ENCODE results near the gene PLCB3. TPM values are rescaled to one million over a fixed set of nuclear protein-coding genes. Genes with fewer than 3 reads are reported as not detected.
"Not testable (repeated sequence)": the region's sequence is repeated elsewhere in the genome, so short reads cannot be mapped to it uniquely, and the experiment has no call there.

PLCB3 gene
- polyA plus RNA-seq, 4 donors = 12.4 to 17.1 (median 13.7) TPM

- not testable (repeated sequence) for DNase-seq (ENCODE audit: low read depth in 4 of 4, low spot score in 3 of 4)
Measured at GRCh38 chr11:64315667-64316526, 64.6 kb downstream of the PLCB3 start.

GRCh38 chr11:64316672-64317324 lies 65.5 kb downstream of the PLCB3 start:
- no peak for DNase-seq (ENCODE audit: low read depth in 4 of 4, low spot score in 3 of 4)

- peak; percentile 86 to 94 (median 92) for DNase-seq (ENCODE audit: low read depth in 4 of 4, low spot score in 3 of 4)
Measured at GRCh38 chr11:64317325-64317960, 66.1 kb downstream of the PLCB3 start, which contains the start of gene TRMT112. TRMT112 (minus strand) TSS chr11:64317559; CDS start chr11:64317526, 33 bp downstream.

GRCh38 chr11:64317961-64318765 lies 66.8 kb downstream of the PLCB3 start, which contains the start of gene PRDX5:
PRDX5 (plus strand) TSS chr11:64318121; CDS start chr11:64318216, 95 bp downstream.
- peak; percentile 89 to 91 (median 90) for DNase-seq (ENCODE audit: low read depth in 4 of 4, low spot score in 3 of 4)

Other genes starting within 250 kb of the PLCB3 start
- gene FLRT1, start 215.6 kb upstream of the PLCB3 start, polyA plus RNA-seq (ENCODE audit: insufficient read length in 4 of 4) = 1 to 10 TPM; 2.1 to 5.5 (median 3.5) TPM
- gene MACROD1, start 85.4 kb upstream of the PLCB3 start, polyA plus RNA-seq (ENCODE audit: insufficient read length in 4 of 4) = 10 to 100 TPM; 14.9 to 17.8 (median 15.3) TPM
- gene STIP1, start 65.4 kb upstream of the PLCB3 start, polyA plus RNA-seq (ENCODE audit: insufficient read length in 4 of 4) = 100 to 1,000 TPM; 125 to 232 (median 205) TPM
- 1 to 10 TPM; 3.4 to 7.2 (median 5.6) TPM for gene FERMT3, start 44.8 kb upstream of the PLCB3 start, polyA plus RNA-seq (ENCODE audit: insufficient read length in 4 of 4)
- 10 to 100 TPM; 25.7 to 56.1 (median 40.1) TPM for gene TRPT1, start 25.3 kb upstream of the PLCB3 start, polyA plus RNA-seq (ENCODE audit: insufficient read length in 4 of 4)
- gene NUDT22, start 25.3 kb upstream of the PLCB3 start, polyA plus RNA-seq (ENCODE audit: insufficient read length in 4 of 4) = 10 to 100 TPM; 13.2 to 32.7 (median 19.1) TPM
- 10 to 100 TPM; 44.9 to 85.8 (median 59.1) TPM for gene DNAJC4, start 21.0 kb upstream of the PLCB3 start, polyA plus RNA-seq (ENCODE audit: insufficient read length in 4 of 4)
- 100 to 1,000 TPM in 2 of 4 donors, 10 to 100 TPM in 2; 82.6 to 115 (median 99.9) TPM for gene VEGFB, start 16.9 kb upstream of the PLCB3 start, polyA plus RNA-seq (ENCODE audit: insufficient read length in 4 of 4)
- gene FKBP2, start 10.4 kb upstream of the PLCB3 start, polyA plus RNA-seq (ENCODE audit: insufficient read length in 4 of 4) = 10 to 100 TPM; 61.0 to 99.2 (median 86.6) TPM
- 10 to 100 TPM; 54.4 to 90.9 (median 69.8) TPM for gene PPP1R14B, start 4.6 kb upstream of the PLCB3 start, polyA plus RNA-seq (ENCODE audit: insufficient read length in 4 of 4)
- 10 to 100 TPM; 42.1 to 69.9 (median 48.3) TPM for gene BAD, start 33.1 kb downstream of the PLCB3 start, polyA plus RNA-seq (ENCODE audit: insufficient read length in 4 of 4)
- gene GPR137, start 34.3 kb downstream of the PLCB3 start, polyA plus RNA-seq (ENCODE audit: insufficient read length in 4 of 4) = 10 to 100 TPM; 27.4 to 48.6 (median 30.6) TPM
- under 1 TPM in 1 of 4 donors, not detected in 3; 0.16 TPM for gene KCNK4, start 39.8 kb downstream of the PLCB3 start, polyA plus RNA-seq (ENCODE audit: insufficient read length in 4 of 4)
- under 1 TPM in 1 of 4 donors, not detected in 3; 0.79 TPM for gene CATSPERZ, start 48.8 kb downstream of the PLCB3 start, polyA plus RNA-seq (ENCODE audit: insufficient read length in 4 of 4)
- 10 to 100 TPM in 3 of 4 donors, 1 to 10 TPM in 1; 7.4 to 31.0 (median 17.2) TPM for gene ESRRA, start 54.0 kb downstream of the PLCB3 start, polyA plus RNA-seq (ENCODE audit: insufficient read length in 4 of 4)
- gene TRMT112, start 66.0 kb downstream of the PLCB3 start, polyA plus RNA-seq (ENCODE audit: insufficient read length in 4 of 4) = 100 to 1,000 TPM; 208 to 244 (median 221) TPM
- 100 to 1,000 TPM; 156 to 230 (median 184) TPM for gene PRDX5, start 66.6 kb downstream of the PLCB3 start, polyA plus RNA-seq (ENCODE audit: insufficient read length in 4 of 4)
- gene CCDC88B, start 88.7 kb downstream of the PLCB3 start, polyA plus RNA-seq (ENCODE audit: insufficient read length in 4 of 4) = 1 to 10 TPM; 2.7 to 5.2 (median 3.6) TPM
- gene RPS6KA4, start 107.6 kb downstream of the PLCB3 start, polyA plus RNA-seq (ENCODE audit: insufficient read length in 4 of 4) = 10 to 100 TPM in 3 of 4 donors, 1 to 10 TPM in 1; 9.4 to 16.3 (median 13.5) TPM

All from left renal pelvis (tissue), 4 donors.